Frontal cortex (tissue), 4 donors: ENCODE data around the gene CELF2. TPM values are rescaled to one million over a fixed set of nuclear protein-coding genes. Genes with fewer than 3 reads are reported as not detected.

ENCODE experiments used
- DNase-seq, 2 donors: peaks; one replicate each; pipeline ENCODE4 v3.0.0; 2012; ENCODE audit warnings: low spot score in 2 of 2
- FAIRE-seq: peaks from 2 replicates; lab custom pipeline; 2012; peaks lifted over from hg19 to GRCh38; lab: Jason Lieb, UNC
- total RNA-seq: library from RNA; depleted of rRNA; stranded (reverse); fragments of >200 nt; gene quantifications from one replicate; pipeline ENCODE4 v1.2.3, GENCODE V29; 2014
- donor health status: control.
- donor health status: control.
- donor health status: control.

The CELF2 gene
- total RNA-seq, 1 donor from 2014 or later: 129 TPM

- no peak for FAIRE-seq
- DNase-seq: no peak
Measured at GRCh38 chr10:11276449-11276990, 258.8 kb downstream of the CELF2 start.

DNA sequence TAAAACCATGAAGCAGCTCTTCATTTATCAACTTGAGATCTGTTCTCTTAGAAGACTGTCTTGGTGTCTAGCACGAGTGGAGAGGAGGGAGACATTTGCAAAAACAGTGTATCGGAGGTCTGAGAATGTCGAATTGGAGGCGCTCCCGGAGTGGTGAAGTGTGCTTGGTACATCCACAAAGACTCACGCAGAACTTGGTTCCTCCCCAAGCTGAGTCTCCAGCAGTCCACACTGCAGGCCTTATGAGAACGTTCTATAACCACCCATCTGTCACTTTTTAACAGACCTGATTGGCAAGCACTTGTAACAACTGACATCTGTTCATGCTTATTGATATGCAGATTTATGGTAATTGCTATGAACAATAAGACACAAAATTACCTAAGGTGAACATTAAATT is 261.6 kb downstream of the CELF2 start:
- DNase-seq (no peak), FAIRE-seq (no peak)

GRCh38 chr10:11280187-11280932 is 262.7 kb downstream of the CELF2 start:
- DNase-seq: no peak

DNA sequence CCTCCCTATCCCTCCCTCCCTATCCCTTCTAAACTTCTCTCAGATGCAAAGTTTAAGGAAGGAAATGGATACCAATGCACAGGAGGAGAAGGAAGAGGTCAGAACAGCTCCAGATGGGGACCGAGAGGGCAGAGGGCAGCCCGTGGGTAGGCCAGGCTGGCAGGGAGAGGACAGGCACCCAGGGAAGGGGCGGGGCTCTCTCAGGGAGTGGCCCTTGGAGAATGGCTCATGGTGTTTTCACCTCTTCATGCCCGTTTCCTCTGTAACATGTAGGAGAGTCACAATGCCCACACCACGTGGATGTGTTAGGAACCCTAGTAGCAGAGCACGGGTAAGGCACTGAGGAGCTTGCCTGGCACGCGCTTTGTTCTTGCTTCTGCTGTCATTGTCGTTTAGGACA is 264.5 kb downstream of the CELF2 start:
- FAIRE-seq (no peak), DNase-seq (no peak)

More at GRCh38 chr10:11280187-11280932, 262.7 kb downstream of the CELF2 start:
- no peak for FAIRE-seq

DNA sequence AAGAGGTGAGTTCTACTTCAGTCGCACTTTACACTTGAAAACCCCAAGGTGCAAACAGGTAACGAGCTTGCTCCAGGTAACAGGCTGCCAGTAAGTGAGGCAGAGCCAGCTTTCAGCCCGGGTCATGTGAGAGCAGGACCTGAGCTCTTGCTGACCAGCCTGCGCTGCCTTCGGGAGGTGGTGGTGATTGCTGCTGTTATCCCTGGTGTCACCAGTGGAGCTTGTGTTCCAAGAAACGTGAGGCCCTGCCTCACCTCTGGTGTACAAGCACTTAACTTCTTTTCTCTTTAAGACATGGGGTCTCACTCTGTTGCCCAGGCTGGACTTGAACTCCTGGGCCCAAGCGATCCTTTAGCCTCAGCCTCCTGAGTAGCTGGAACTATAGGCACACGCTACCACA is 265.0 kb downstream of the CELF2 start:
- no peak for FAIRE-seq
- no peak for DNase-seq

DNA sequence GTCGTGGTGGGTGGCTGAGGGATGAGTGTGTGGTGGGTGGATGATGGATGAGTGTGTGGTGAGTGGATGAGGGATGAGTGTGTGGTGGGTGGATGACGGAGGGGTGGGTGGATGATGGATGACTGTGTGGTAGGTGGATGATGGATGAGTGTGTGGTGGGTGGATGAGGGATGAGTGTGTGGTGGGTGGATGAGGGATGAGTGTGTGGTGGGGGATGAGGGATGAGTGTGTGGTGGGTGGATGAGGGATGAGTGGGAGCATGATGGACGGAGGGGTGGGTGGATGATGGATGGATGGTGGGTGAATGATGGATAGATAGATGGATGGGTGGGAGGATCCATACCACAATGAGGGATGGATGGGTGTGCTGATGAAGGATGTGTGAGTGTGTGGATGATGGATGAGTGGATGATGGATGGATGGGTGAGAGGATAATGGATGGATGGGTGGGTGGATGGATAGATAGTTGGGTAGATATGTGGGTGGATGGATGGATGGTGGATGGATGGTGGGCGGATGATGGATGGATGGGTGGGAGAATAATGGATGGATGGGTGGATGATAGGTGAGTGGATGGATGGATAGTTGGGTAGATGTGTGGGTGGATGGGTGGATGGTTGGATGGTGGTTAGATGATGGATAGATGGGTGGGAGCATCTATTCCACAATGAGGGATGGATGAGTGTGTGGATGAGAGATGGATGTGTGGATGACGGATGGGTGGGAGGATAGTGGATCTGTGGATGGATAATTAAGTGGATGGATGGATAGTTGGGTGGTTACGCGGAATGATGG is 266.8 kb downstream of the CELF2 start:
- DNase-seq (no peak), FAIRE-seq (no peak)

DNA sequence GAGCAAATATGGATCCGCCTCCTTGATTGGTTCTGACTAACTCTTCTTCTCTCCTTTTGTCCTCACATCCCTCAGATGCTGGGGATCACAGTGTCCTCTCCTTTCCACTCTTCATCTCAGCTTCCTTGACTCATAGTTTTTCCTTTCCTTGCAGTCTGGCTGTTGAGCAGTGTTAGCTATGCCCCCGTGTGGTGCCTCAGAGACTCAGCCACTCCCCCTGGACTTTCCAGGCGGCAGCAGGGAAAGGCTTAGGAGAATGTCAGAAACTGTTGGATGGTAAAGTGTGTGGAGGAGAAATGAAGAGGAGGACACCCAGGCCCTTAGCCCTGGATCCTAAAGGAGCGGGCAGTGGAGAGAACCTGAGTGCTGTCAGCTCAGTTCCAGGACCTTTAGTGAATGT is 267.5 kb downstream of the CELF2 start:
- FAIRE-seq: no peak

DNA sequence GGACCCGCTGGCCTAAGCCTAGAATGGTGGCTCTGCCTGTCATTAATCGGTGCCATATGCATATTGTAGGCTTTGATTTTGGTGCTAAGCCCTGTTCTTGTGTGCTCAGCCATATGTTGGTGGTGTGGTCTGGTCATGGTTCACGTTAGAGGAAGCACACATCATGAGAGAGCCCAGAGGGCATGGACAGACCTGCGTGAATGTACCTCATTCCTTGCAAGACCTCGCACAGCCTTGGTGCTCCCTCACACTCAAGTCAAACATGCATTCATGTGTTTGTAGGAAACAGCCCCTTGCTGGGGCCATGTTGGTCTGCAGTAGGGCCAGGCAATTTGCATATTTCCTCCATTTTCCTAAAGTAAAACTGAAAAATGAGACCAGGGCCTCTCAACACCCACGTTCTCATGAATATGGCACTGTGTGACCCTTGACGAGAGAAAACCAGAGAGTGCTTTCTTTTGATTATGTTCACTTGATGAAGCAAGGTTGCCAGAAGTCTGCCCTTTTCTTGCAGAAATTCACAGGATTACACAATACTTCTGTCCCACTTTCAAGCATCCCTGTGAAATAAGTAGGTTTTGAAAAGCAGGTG is 268.7 kb downstream of the CELF2 start:
- FAIRE-seq (no peak), DNase-seq (no peak)

More for the DNA sequence above, 267.5 kb downstream of the CELF2 start:
- DNase-seq: no peak

DNA sequence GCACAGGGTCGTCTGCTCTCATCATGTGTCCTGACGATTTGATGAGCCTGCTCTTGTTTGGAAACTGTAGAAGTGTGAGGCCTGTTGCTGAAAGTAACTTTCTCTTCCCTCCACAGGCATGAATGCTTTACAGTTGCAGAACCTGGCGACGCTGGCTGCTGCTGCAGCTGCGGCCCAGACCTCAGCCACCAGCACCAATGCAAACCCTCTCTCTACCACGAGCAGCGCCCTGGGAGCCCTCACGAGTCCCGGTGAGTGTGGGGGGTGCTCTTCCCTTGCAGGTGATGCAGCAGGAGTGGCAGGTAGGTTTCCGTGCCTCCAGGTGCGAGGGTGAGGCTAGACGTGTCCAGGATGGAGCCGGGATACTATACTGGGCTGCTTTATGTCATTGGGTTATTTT is 270.6 kb downstream of the CELF2 start:
- FAIRE-seq: no peak
- no peak for DNase-seq

GRCh38 chr10:11290156-11290890 is 272.7 kb downstream of the CELF2 start:
- DNase-seq: no peak
- FAIRE-seq: no peak

DNA sequence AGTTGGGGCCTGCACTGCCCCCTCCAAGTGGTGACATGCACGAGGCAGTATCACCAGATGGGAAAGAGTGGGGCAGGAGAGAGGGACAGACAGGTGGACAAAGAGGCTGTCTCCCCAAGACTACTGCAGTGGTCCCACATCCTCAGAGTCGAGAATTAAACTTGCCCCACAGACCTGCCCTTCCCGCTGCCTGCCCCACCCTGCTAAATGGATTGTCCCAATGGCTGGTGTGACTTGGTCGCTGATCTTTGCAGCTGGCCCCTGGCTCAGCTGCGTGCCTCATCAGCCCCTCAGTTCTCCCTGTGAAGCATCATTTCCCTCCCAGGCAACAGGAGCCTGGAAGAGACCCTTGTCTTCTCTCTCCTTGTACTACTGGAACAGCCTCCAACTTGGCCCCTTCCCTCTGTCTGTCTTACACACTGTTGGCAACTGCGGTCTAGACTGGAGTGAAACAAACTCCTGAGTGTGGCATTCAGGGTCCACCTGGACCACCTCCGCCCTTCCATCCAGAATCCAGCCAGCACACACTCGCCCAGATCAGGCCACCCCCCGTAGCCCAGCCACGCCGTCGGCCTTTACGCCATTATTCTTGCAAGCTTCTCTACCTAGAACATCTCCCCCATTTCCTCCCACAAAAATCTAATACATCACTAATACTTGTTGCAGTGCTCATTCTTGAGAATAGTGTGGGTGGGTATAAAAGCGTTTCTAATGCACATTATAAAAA is 275.1 kb downstream of the CELF2 start:
- DNase-seq: no peak
- no peak for FAIRE-seq

- FAIRE-seq: no peak
- DNase-seq: no peak
Measured at GRCh38 chr10:11293332-11293731, 275.7 kb downstream of the CELF2 start.

GRCh38 chr10:11294831-11295450 is 277.3 kb downstream of the CELF2 start:
- FAIRE-seq (no peak), DNase-seq (no peak)

DNA sequence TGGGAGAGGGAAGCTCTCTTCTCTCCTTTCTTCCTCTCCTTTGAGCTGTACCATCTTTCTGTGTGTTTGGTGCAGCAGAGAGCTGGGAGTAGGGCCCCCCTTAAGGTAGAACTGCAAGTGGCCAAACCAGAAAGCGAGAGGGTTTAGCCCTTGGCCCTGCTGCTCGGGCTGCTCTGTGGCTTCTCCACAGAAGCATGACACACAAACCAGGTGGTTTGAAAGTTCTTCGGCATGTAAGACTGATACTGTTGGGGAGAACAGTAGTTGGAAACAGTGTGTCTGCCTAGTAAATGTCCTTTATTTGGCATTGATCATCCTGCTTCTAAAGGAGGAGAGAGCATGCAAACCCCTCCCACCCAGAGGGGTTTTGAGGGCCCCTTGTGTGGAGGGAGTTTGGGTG is 277.8 kb downstream of the CELF2 start:
- DNase-seq (no peak), FAIRE-seq (no peak)

DNA sequence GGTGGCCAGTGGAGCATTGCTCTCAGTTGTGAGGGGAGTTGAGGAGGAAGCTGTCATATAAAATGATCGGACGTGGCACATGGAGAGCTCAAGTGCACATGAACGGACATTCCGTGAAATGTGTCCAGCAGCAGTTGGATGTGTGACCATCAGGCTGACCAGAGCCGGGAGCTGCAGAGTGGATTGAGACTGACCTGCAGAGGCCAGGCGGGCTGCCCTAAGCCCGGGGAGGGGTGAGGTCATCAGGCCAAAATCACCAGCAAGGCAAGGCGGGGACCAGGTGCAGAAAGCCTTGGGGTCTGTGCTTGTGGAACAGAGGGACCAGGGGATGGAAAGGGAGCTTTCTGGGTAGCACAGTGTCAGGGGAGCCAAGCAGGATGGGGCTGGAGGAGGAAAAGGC is 279.5 kb downstream of the CELF2 start:
- no peak for DNase-seq
- FAIRE-seq: no peak

GRCh38 chr10:11298116-11298515 is 280.4 kb downstream of the CELF2 start:
- no peak for DNase-seq
- FAIRE-seq: no peak

GRCh38 chr10:11299125-11299524 is 281.5 kb downstream of the CELF2 start:
- FAIRE-seq: no peak
- peak in 1 of 2 donors; percentile 25 for DNase-seq

- FAIRE-seq (no peak), DNase-seq (no peak)
Measured at GRCh38 chr10:11300026-11300425, 282.4 kb downstream of the CELF2 start.

- no peak for FAIRE-seq
- no peak for DNase-seq
Measured at GRCh38 chr10:11300563-11300962, 282.9 kb downstream of the CELF2 start.
